HG03520 (cell line): ENCODE results near the gene GMFB.

ENCODE experiments used
- ATAC-seq: cut with Tn5 transposase; IDR thresholded peaks from one replicate; pipeline ENCODE4 v1.9.1; 2021; ENCODE audit warnings: mild to moderate bottlenecking, moderate library complexity; ENCODE audit not compliant: unreplicated experiment

GMFB gene

DNA sequence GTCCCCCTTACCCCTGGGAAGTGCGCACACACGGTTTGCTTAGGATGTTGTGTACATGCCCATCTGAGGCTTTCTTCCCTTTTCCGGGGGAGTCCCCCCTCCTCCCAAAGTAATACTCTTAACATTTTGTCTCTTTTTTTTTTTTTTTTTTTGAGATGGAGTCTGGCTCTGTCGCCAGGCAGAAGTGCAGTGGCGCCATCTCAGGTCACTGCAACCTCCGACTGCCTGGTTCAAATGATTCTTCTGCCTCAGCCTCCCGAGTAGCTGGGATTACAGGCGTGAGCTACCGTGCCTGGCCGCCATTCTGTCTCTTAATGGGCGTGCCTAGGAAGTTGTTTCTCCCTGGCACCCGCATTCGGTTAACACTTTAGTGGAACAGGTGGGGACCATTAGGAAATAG, 4.5 kb upstream of the GMFB start:
- ATAC-seq = no peak

DNA sequence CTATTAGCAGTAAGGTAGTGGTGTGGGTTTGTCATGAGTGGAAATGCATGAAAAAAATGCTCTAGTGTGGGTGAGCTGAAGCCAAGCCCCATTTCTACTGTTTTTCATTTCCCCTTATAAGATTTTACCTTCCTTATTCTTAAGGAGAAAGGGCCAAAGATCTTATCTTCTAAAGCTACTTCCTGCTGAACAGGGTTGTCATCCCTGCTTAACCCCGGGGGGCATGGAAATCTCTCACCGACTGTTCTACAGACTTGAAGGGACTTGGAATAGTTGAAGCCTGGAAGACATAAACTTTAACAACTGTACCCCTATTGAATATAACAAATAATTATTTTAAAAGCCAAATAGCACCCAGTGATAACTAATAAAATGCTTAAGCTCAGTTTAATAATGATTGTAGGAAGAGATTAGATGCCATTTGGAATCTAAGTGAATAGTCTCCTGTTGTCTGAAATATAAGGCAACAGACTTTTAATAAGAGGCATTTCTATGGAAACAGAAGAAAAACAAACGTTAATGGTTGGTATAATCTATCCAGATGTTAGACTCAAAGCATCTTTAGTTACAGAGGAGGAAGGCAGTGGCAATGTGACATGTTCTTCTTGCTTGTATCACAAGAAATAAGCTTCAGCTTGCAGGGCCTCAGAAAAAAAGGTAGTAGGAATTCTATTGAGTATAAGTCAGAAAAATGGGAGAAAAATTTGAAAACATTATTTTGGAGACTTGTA, 1.8 kb upstream of the GMFB start:
- no peak for ATAC-seq

DNA sequence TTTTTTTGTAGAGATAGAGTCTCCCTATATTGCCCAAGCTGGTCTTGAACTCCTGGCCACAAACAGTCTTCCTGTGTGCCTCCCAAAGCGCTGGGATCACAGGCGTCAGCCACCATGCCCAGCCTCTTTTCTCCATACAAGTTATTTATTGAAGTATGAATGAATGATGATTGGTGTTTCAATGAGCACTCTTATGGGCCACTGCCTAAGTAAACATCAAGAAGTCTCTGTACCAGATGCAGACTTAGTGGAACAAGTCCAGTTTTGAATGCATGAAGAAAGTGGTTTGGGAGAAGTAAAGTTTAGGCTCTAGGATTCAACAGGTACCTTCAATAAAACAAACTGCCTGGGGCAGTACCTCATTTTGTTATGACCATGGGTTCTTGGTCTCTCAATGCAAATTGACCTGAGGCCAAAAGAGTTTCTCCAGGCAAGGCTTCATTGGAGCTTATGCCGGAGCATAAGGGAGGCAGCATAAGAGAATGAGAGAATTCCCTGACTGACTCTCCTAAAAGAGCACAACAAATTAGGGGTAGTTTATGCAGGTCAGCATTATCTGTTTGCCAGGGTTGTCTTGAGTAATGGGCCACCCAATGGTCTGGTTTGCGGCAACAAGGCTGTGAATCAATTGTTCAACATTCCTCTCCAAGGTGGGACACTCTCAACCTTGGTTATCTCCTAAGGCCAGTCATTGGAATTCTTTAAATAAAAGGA, 1.1 kb upstream of the GMFB start:
- ATAC-seq = no peak

DNA sequence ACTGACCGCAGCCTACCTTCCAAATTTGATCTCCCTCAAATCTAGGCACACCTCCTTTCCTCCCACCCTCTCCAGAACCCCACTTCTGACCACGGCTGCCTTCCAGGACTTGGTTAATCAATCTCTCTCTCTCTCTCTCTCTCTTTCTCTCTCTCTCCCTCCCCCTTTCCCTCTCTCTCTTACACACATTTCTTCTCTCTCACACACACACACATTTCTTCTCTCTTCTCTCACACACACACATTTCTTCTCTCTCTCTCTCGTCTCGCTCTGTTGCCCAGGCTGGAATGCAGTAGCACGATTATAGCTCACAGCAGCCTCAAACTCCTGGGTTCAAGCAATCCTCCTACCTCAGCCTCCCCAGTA, 521 bp upstream of the GMFB start:
- no peak for ATAC-seq

DNA sequence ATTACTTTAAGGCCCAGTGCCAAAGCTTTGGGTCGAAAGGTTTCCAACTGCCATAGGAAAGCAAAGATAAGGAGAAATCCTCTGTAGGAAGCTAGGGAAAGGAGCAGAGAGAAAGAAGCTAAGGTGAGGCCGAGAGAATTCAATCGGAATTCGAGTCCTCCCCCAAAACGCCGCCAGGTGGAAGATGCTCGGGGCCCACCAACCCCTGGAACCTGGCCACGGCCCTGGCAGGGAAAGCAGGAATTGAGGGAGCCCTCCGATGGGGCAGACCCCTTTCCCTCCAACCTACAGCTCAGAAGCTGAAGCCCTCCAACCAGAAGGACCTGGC, 498 bp downstream of the GMFB start:
- ATAC-seq = no peak

DNA sequence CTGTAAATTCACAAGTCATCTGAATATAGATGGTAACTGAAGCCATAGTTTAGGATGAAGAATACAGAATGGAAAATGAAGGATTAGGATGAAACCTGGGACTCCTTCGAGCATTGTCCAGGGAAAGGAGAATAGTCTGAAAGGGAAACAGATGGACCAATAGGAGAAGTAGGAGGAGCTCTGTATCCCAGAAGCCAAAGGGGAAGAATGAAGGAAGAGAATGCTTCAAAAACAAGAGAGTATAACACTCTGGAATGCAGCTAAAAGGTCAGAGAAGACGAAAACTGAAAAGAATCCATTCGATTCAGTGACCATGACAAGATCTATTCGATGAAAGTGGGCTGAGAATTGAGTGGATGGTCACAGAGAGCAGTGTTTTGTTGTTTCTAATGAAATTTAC, 1.0 kb downstream of the GMFB start:
- no peak for ATAC-seq

DNA sequence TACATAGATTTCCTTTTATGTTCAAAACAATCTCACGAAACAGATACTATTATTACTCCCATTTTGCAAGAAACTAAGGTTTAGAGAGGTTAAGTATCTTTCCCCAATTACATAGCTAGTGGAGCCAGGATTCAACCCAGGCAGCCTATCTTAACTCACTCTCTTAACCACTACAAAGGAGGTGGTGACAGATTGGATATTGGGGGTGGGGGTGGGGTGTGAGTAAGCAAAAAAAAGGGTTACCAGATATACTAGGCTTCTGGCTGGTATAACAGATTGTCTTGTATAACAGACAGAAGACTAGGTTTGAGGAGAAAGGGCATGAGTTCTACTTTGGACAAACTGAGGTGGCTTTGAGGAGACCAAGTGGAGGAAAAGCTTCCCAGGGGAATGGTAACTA, 2.1 kb downstream of the GMFB start:
- no peak for ATAC-seq

DNA sequence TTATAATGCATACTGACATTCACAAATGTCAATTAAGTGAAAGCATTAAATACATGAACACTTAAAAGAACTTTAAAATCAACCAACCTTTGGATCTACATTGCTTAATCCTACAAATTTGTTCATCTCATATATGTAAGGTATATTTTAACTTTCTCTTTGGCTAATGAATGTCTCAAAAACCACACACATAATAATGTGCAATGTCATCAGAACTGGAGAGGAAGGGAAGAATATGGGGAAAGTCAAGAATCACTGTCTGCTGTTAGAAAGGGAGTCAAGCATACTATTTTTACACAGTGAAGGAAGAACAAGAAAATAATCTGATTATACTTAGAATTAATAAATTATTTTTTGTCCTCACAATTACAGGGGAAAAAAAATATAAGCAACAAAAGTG, 4.9 kb downstream of the GMFB start:
- no peak for ATAC-seq

DNA sequence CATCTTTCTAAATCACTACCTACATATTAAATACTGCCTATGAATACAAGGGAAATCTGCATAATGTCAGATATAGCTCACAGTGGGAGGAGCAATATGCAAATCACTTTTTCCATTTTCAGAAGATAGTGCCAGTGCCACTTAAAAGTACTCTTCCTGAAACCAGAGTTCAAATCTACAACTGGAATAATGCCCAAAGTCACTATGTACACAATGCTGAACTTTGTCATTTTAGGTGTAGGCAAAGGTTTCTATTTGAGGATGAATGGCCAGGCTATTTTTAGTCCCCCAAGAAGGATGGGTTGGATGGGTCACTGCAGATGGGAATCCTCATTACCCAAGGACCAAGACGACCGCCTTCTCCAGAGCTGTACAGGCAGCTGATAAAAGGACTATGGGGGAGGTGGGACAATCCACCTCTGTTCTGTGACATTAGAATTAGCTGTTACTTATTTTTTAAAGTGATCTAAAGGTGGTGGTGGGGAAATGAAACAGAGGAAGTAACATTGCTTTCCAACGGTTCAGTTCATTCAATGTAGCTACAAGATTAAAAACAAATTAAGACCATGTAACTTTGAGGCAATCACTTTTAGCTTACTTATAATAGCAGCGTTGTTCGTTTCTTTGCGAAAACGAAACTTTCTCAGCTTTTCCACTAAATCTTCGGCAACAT, 5.6 kb downstream of the GMFB start:
- ATAC-seq = no peak

DNA sequence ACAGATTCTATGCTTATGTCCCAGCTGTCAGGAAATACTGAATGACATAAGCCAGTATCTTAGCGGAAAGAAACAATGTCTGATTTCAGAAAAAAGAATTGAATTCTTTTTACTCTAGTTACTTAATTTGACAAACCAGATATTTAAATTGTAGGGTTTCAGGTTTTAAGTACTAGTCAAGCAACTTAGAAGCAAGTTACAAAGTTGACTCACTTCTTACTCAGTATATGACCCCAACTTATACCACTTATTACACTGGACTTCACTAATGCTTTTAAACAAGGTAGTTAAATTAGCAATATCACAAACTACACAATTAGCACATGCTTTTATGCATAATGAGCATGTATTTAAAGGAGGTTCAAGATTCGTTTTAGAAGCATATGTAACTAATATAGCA, 7.1 kb downstream of the GMFB start:
- ATAC-seq = no peak

DNA sequence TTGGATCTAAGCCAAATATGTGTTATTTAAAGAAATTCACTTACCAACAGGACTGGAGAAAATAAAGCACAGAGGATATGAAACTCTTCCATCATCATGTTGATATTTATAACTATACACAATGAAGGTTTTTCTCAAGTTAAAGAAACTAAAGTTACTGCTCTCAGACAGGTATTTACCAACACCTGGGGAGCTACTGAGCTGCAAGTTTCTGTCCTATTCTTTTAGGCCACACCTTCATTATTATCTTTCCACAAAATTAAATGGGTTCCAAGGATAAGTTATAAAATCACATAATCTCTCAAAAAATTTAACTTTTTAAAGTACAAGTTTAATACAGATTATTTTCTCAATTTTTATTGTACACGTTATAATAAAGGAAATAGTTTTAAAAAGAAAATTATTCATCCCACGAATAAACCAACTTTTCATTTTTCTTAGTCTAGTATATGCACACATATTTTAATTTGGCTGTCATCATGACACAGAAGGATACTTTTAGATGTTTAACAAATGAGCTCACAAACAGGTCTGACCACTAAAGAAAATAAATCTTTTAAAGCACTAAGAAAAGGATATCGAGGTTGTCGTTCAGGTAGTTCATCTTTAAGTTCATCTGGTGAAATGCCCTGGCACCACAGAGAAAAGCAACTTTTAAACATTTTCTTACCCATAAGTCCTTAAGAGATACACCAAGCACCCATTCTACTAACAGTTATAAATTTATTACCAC, 7.8 kb downstream of the GMFB start:
- ATAC-seq = no peak

DNA sequence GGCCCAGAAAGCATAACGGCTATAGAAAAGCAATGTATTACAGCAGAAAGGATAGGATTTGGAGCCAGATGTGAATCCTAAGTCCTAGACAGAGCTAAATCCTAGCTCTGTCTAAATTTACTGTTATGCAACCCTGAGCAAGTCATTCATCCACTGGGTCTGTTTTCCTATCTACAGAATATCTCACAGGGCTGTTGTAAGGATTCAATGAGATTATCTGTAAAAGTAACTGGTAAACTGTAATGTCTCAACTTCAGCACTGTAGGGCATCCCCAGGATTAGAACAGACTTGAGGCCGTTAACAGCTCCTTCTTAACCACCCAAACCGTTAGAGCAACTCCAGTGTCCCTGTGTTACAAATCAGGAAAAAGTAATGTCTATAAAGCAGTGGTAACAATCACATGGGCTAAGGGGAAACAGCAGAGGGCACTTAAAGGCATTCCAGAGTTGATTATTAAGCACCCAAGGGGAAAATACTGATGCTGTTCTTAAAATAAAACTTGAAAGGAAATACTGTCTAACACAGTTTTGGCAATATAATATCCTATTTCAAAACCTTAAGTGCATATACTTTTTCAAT, 10.1 kb downstream of the GMFB start:
- ATAC-seq = no peak

DNA sequence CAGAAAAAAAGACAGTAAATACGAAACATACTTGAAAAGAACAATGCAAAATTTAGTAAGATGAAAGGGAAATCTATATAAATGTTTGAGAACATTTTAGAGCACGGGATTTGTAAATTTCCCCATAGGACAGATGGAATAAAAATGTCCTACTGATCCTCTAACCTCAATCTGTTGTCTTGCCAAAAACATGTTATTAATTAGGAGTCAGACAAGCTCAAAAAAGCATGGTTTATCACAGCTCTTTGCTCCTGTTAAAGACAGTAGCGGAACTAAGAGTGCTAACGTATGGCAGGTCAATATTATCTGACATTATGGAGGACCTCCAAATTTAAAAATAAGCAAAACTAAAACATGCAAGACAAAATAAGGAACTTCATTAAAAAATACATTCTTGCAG, 12.9 kb downstream of the GMFB start:
- ATAC-seq = no peak

DNA sequence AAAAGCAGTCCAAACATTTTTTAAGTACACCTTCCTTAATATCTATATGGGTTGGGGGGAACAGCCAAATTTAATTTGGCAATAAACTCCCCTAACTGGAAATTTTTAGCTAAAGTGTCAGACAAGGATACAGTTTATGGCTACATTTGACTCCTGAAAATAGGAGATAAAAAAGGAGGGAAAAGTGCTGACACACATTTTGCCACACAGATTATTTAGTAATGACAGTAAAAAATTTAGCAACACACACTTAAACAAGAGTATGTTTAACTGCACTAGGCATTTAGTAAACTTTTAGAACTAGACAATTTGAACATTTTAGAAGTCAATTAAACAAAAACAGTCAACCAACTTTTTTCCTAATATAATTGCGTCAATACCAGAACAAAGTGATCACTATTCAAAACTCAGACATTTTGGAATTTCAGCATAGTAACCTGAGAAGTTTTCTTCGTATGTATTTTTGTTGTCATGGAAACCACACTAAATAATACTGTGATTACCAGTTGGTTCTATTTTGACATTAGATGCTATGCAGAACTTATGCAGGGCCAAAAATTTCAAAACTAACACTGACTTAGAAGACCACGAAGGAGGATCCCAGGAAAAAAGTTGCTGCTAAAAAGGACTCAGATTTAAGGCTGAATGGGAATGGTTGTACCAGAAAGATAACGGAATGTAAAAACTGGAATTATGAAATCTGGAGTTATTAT, 13.4 kb downstream of the GMFB start:
- no peak for ATAC-seq

DNA sequence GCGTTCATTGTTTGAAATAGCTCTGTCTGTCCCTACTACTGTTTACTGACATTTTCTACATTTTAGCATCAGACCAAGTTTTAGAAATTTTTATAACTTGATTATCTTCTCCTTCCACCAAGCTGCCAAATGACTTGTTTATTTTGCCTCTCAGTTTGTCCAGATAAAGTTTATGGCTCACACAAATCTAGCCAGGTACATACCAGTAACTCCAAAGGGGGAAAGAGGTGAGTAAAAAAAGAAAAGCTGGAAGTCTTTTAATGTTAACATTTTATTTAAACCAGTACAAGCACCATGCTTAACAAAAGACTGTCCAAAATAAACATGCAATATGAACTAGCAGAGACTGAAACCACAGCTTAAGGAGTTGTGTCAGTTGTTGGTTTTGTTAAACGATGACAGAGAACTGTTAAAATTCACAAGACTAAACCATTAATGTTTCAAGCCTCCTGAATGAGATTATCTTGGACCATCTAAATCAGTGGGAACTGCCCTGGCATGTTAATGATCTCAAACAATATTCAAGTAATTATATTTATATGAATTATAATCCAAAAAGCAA, 14.5 kb downstream of the GMFB start:
- ATAC-seq = no peak

DNA sequence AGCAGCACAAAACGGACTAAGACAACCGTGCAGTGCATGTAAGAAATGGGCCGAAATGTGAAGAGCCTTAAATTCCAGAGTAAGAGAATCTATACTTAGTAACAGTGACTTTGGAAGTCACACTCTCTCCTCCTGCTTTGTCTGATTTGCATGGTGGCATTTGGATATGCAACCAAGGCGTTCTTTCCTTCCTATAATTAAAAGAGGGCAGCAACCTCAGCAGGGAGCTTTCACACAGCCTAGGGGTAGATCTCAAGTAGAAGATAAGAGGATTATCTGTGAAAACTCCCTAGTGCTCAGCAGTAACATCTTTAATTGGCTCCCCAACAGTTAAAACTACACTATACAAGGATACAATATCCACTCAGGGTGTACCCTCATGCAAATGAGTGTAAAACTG, 16.5 kb downstream of the GMFB start:
- no peak for ATAC-seq

DNA sequence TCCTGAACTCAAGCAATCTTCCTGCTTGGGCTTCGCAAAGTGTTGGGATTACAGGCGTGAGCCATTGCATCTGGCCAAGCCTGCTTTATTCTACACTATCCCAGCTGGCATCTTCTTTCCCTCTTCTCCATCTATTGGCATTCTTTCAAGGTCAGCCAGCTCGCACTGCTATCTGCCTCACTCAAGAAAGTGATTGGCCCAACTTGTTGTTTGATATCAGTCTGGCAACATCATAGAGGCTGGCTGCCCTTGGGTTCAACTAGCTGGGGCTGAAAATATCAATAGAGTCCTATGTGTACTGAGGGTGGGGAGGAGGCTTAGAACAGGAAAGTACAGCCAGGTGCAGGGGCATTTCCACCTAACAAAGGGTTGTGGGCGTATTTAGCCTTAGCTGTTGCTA, 17.1 kb downstream of the GMFB start:
- ATAC-seq = no peak

DNA sequence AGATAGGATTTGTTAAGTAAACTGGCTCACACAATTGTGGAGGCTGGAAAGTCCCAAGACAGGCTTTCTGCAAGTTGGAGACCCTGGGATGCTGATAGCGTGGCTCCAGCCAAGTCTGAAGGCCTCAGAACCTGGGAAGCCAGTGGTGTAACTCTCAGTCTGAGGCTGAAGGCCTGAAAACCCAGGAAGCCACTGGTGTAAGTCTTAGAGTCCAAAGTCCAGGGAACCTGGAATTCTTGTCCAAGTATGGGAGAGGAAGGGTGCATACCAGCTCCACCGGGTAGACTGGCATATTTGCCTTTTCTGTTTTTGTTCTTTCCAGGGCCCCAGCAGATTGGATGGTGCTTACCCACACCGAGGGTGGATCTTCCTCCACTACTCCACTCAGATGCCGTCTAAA, 18.1 kb downstream of the GMFB start:
- no peak for ATAC-seq

DNA sequence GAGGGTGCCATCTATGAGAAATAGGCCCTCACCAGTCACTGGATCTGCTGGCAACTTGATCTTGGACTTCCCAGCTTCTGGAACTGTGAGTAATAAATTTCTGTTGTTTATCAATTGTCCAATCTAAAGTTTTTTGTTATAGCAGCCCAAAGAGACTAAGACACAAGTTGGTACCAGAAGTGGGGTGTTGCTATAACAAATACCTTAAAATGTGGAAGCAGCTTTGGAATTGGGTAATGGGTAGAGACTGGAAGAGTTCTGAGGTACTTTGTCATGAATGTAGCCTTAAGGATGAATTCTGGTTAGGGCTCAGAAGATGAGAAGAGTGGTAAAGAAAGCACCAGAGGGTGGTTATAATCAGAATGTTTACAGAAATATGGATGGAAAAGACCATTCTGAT, 21.5 kb downstream of the GMFB start:
- no peak for ATAC-seq

DNA sequence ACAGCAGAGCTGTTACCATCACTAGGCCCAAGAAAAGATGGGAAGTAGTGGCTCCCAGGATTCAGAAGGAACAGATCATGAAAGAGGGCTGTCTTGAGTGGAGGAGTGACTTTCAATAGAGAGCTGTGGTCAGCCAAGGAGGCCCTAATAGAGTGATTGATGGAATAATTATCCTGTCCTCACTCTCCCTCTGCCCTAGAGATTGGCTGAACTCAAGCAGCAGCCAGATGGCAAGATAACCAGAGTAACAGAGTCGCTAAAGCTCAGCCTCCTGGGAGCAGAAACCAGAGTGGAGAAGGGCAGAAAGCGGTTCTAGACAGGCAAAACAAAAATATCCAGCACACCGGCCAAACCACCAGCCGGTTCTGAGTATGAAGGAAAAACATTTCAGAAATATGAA, 23.1 kb downstream of the GMFB start:
- ATAC-seq = no peak

DNA sequence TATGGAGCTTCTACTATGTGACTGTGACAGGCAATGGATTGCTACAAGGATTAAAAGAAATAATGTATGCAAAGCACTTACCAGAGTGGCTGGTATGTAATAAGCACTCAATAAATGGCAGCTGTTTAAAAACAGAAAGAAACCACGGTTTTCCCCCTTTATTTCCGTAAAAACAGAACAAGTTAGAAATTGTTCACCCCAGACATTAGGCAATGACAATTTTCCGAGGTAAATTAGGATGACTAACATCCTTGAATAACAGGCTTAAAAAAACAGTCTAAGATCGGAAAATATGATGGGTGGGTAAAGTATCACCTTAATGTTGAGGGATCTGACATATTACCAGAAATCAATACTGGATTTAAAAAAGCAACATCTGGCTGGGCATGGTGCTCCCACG, 26.7 kb downstream of the GMFB start:
- no peak for ATAC-seq
